ENCODE data around the gene SLC9A8.

DNA sequence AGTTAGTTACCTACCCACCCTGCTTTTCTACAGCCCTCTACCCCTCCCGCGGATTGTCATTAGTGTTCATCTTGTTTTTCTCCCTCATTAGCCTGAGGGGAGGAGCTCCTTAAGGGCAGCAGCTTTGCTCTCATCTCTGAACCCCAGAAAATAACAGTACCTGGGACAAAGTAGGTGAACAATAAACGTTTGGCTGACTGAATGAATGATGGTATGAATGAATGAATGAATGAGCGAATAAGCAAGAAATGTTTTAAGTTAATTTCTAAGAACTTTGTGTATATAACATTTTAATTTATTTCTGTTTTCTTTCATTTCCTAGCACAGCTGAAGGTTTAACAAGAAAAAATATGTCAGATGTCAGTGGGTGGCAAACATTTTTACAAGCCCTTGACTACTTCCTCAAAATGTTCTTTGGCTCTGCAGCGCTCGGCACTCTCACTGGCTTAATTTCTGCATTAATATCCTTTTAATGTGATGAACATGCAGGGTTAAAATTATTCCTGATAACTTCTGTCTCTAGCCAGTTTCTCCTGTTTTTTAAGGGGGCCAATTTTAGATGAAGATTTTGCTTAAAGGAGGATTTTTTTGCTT lies 50.1 kb downstream of the SLC9A8 start:
- no peak for TF ChIP-seq GATA2 (IDR thresholded peaks at IDR 0.05; ENCODE audit: low read depth, low read length)
- no peak for TF ChIP-seq GATA3 (IDR thresholded peaks at IDR 0.05; ENCODE audit: low read depth, low read length)

Data from SH-SY5Y (cell line).